Stomach (tissue), 4 donors: ENCODE measurements around the gene OR6K6.

Experiments
- CTCF ChIP-seq, 7 experiments: fragments of 450-650 bp in 4 of 7; fragments of 200-600 bp in 3 of 7; sonication (generic) in 3 of 7; IDR thresholded peaks; one replicate each; pipeline ENCODE4 v1.5.1; 2016 to 2019; ENCODE audit warnings: antibody characterized with exemption in 7 of 7, control low read depth in 2 of 7, mild to moderate bottlenecking in 1 of 7
- EP300 ChIP-seq: sonication (generic); formaldehyde crosslinking; IDR thresholded peaks from one replicate; pipeline ENCODE4 v1.6.1; 2017; ENCODE audit warnings: antibody characterized with exemption
- POLR2AphosphoS5 ChIP-seq, 3 donors: sonication (generic); formaldehyde crosslinking; IDR thresholded peaks; one replicate each; pipeline ENCODE4 v1.6.1; 2016; ENCODE audit warnings: antibody characterized with exemption in 3 of 3

- TF ChIP-seq CTCF (IDR thresholded peaks at IDR 0.05) (no peak), POLR2AphosphoS5 (IDR thresholded peaks at IDR 0.05) (no peak), EP300 (no peak)
Observed at GRCh38 chr1:158735848-158736247, 18.7 kb upstream of the OR6K6 start.
